Naive B cell (primary cell): Measurements from ENCODE around the gene OLIG2. TPM values are rescaled to one million over a fixed set of nuclear protein-coding genes. Genes with fewer than 3 reads are reported as not detected.

Experiments
- ATAC-seq, 2 donors: fragments of 150-1000 bp; cut with Tn5 transposase; 2 replicates each; pipeline ENCODE4 v1.10.0; 2021; ENCODE audit warnings: low read depth in 2 of 2, mild to moderate bottlenecking in 2 of 2, moderate library complexity in 2 of 2
- DNase-seq: peaks from one replicate; pipeline ENCODE4 v3.0.0; 2022
- H3K27ac Mint-ChIP-seq, 6 donors: one replicate each; pipeline ENCODE4 v1.8.0; 2020 to 2022; ENCODE audit warnings: mild to moderate bottlenecking in 6 of 6, mixed read lengths in 6 of 6, moderate library complexity in 5 of 6, inconsistent platforms in 2 of 6
- H3K27me3 Mint-ChIP-seq, 3 donors: one replicate each; pipeline ENCODE4 v1.8.0; 2021 to 2022; ENCODE audit warnings: mixed read lengths in 3 of 3, mild to moderate bottlenecking in 1 of 3
- H3K36me3 Mint-ChIP-seq, 2 donors: one replicate each; pipeline ENCODE4 v1.8.0; 2020 to 2022; ENCODE audit warnings: mixed read lengths in 2 of 2, inconsistent platforms in 1 of 2, mild to moderate bottlenecking in 1 of 2
- H3K4me1 Mint-ChIP-seq, 3 donors: one replicate each; pipeline ENCODE4 v1.8.0; 2020 to 2022; ENCODE audit warnings: mixed read lengths in 3 of 3, inconsistent platforms in 1 of 3, mild to moderate bottlenecking in 1 of 3, moderate library complexity in 1 of 3
- H3K4me3 Mint-ChIP-seq, 8 donors: one replicate each; pipeline ENCODE4 v1.8.0; 2020 to 2022; ENCODE audit warnings: mild to moderate bottlenecking in 8 of 8, mixed read lengths in 8 of 8, moderate library complexity in 8 of 8, inconsistent platforms in 2 of 8
- H3K9me3 Mint-ChIP-seq, 7 donors: one replicate each; pipeline ENCODE4 v1.8.0; 2020 to 2022; ENCODE audit warnings: mixed read lengths in 7 of 7, mild to moderate bottlenecking in 5 of 7, inconsistent platforms in 2 of 7, moderate library complexity in 1 of 7
- polyA plus RNA-seq, 6 donors: library from polyadenylated mRNA; unstranded; fragments of 300-500 nt; fragmentation: Illumina TruSeq; gene quantifications; one replicate each; pipeline ENCODE4 v1.2.3, GENCODE V29; 2021; ENCODE audit warnings: low read depth in 6 of 6

OLIG2 gene
- polyA plus RNA-seq, 6 donors from 2014 or later: not detected

DNA sequence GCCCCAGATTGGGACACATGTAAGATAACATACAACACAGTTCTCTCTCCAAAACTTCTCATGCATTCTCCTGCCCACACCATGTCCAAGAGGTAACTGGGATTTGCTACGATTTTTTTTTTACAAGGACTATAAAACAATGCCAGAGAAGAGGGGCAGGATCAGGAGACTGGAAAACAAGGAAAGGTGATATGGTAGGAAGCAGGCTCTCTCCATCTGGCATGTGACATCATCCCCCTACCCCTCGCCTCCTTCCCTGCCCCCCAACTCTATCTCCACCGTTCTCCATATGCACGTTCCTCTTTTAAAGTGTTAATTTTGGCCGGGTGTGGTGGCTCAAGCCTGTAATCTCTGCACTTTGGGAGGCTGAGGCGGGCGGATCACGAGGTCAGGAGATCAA, 20.7 kb downstream of the OLIG2 start:
- Mint-ChIP-seq H3K27me3 (peaks cover 42 to 81% (median 75%) of the 10 kb centered on the region in 3 donors), H3K36me3 (no peaks in the 10 kb centered on the region), H3K9me3 (no peaks in the 10 kb centered on the region), H3K4me3 (no peak overlapping the region), H3K4me1 (no peaks in the 10 kb centered on the region), H3K27ac (no peak overlapping the region)
- no peak for ATAC-seq
- DNase-seq: no peak

DNA sequence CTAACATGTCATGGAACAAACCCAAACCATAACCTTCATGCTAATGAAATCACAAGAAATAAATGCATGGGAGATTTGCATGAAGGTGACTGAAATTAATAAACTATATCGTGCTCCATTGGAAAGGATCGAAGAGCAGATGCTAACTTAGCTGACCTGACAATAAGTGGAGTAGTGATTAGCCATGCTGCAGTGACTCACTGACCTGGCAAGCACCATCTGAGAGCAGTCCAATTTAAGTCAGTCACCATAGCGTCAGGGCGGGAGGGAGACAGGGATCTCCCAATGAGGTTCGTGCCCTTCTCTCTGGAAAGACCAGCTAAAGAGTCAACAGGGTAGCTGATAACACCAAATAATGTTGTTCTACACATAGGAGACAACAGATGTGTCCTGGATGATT, 21.5 kb downstream of the OLIG2 start:
- no peaks in the 10 kb centered on the region for H3K9me3 Mint-ChIP-seq
- H3K4me1 Mint-ChIP-seq: no peaks in the 10 kb centered on the region
- DNase-seq (no peak), ATAC-seq (no peak)
- no peaks in the 10 kb centered on the region for H3K36me3 Mint-ChIP-seq
- no peak overlapping the region for H3K4me3 Mint-ChIP-seq
- peaks cover 39 to 78% (median 71%) of the 10 kb centered on the region in 3 donors for H3K27me3 Mint-ChIP-seq
- H3K27ac Mint-ChIP-seq: no peak overlapping the region

DNA sequence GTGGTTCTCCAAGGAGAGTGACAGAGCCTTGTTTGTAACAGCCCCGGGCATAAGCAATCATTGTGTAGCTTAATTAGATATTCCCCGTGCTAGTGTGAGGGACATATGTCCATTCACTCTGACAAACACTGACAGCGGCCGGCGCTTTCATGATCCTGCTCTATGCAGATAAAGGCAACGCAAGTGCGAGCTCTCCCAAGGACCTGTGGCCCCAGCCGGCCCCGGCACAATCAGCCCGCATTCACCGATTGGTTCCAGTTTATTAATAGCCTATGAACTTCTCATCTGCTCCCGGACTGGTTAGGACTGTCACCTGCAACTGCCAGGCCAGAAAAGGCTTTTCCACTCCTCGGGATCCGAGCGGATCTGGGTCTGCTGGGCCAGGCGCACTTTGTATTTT, 26.2 kb downstream of the OLIG2 start:
- H3K27ac Mint-ChIP-seq: no peak overlapping the region

DNA sequence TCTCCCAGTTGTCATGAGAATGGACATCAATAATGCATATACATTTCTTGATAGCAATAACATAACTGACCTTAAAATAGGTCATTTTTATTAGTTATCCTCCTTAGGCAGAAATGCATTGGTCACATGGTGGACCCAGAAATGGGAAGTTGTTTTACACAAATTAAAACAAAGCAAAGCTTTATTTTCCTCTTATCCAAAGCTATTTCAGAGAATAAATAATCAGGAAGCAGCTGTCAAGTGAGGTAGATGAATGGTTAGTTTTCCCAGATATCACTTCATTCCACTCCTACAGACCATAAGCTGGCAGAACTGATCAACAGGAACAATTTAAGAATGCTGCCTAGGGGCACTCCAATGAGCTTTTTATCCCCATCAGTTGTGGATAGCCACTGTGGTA, 28.2 kb downstream of the OLIG2 start:
- Mint-ChIP-seq H3K4me3 (no peak overlapping the region), H3K9me3 (peaks cover 0 to 3% (median 0%) of the 10 kb centered on the region in 7 donors), H3K27ac (no peak overlapping the region), H3K4me1 (peaks cover 0 to 3% (median 0%) of the 10 kb centered on the region in 3 donors), H3K27me3 (peaks cover 26 to 66% (median 61%) of the 10 kb centered on the region in 3 donors), H3K36me3 (no peaks in the 10 kb centered on the region)
- ATAC-seq (no peak), DNase-seq (no peak)

More for the DNA sequence above, 26.2 kb downstream of the OLIG2 start:
- Mint-ChIP-seq H3K4me3 (no peak overlapping the region), H3K27me3 (peaks cover 31 to 74% (median 70%) of the 10 kb centered on the region in 3 donors), H3K4me1 (no peaks in the 10 kb centered on the region), H3K9me3 (peaks cover 0 to 3% (median 0%) of the 10 kb centered on the region in 7 donors), H3K36me3 (no peaks in the 10 kb centered on the region)
- DNase-seq (no peak), ATAC-seq (no peak)

DNA sequence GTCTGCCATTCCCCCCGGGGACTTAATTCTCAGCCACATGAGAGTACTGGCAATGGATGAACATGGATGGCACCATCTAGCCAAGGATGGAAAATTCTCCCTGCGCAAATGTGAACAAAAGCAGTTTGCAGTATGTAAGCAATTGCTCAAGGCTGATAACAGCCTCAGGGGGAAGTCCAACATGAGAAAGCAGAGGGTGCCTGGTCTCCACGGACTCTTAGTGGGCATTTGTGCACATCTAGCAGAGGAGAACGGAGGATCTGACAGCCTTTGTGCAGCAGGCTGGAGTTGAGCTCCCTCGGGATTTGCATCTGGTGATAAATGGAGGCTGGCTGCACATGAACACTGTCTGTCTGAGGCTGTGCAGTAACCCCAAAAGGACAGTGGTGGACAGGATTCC, 30.3 kb downstream of the OLIG2 start:
- Mint-ChIP-seq H3K27me3 (peaks cover 31 to 74% (median 67%) of the 10 kb centered on the region in 3 donors), H3K27ac (no peak overlapping the region), H3K4me3 (no peak overlapping the region), H3K9me3 (peaks cover 0 to 3% (median 0%) of the 10 kb centered on the region in 7 donors), H3K4me1 (peaks cover 0 to 3% (median 0%) of the 10 kb centered on the region in 3 donors), H3K36me3 (no peaks in the 10 kb centered on the region)
- DNase-seq (no peak), ATAC-seq (no peak)

DNA sequence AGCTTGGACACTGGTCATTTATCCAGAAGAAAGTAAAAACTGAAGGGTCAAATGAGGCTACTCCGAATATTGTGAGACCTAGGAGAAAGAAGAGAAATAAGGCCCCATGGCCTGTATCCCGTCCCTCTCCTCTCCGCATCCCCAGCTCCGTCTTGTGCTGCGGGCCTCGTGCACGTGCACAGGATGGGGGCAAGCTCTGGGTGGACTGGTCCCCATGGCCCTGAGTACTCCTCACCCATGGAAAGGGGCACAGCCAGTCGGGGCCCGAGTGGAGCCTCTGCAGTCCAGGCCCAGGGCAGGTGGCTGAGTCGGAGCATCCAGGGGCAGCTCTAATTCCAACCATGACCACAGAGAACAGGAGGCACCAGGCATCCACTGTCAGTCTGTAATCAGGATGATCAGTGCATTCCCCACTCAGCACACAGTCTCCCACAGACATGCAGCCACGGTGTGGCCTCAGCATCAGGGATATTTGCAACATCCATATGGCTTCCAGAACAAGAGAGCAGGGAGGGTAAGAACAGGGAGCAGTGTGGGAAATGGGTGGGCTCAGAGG, 31.7 kb downstream of the OLIG2 start:
- Mint-ChIP-seq H3K27ac (no peak overlapping the region), H3K36me3 (no peaks in the 10 kb centered on the region)

DNA sequence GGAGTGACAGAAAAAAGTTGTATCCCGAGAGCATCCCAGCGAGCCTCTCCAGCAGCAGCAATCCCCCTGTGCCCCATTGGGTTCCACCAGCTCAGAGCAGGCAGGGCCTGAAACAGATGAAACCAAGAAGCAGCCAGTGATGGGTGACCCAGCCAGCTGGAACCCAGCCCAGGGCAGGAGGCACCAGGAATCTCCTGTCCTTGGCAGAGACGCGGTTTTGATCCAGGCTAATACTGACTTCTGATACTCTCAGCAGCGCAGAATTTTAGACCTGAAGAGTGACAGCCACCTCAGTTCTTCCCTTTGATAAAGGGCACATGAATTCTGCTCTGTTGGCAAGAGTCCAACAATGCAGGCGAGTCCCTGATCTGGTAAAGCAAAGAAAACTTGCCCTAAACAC, 32.8 kb downstream of the OLIG2 start:
- DNase-seq: no peak
- Mint-ChIP-seq H3K36me3 (no peaks in the 10 kb centered on the region), H3K4me3 (no peak overlapping the region), H3K9me3 (peaks cover 0 to 3% (median 0%) of the 10 kb centered on the region in 7 donors), H3K4me1 (peaks cover 0 to 3% (median 0%) of the 10 kb centered on the region in 3 donors), H3K27ac (no peak overlapping the region), H3K27me3 (peaks cover 41 to 80% (median 69%) of the 10 kb centered on the region in 3 donors)
- ATAC-seq: no peak

More for the DNA sequence above, 31.7 kb downstream of the OLIG2 start:
- peaks cover 0 to 3% (median 0%) of the 10 kb centered on the region in 7 donors for H3K9me3 Mint-ChIP-seq
- H3K27me3 Mint-ChIP-seq: peaks cover 41 to 80% (median 69%) of the 10 kb centered on the region in 3 donors
- peaks cover 0 to 3% (median 0%) of the 10 kb centered on the region in 3 donors for H3K4me1 Mint-ChIP-seq
- H3K4me3 Mint-ChIP-seq: no peak overlapping the region
- ATAC-seq: no peak
- no peak for DNase-seq

DNA sequence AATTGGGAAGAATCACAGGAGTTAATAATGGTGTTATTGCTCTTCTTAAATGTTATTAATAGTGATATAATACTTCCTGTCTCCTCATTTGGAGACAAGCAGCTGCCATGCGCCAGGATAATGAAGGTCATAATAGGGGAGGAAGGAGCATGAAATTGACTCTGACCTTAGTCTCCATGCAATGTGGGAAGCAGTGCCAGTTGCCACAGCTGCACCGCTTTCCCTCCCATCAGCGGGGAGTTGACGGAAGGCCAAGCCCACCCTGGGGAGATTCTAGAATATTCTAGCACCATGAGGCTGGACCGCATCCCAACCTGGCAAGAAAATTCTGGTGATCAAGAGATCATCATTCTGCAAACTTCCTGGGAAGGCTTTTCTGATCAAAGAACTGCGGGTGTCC, 33.2 kb downstream of the OLIG2 start:
- Mint-ChIP-seq H3K4me3 (no peak overlapping the region), H3K9me3 (peaks cover 0 to 3% (median 0%) of the 10 kb centered on the region in 7 donors), H3K4me1 (peaks cover 0 to 3% (median 0%) of the 10 kb centered on the region in 3 donors), H3K36me3 (no peaks in the 10 kb centered on the region), H3K27me3 (peaks cover 41 to 80% (median 72%) of the 10 kb centered on the region in 3 donors), H3K27ac (no peak overlapping the region)
- no peak for ATAC-seq
- DNase-seq: no peak

DNA sequence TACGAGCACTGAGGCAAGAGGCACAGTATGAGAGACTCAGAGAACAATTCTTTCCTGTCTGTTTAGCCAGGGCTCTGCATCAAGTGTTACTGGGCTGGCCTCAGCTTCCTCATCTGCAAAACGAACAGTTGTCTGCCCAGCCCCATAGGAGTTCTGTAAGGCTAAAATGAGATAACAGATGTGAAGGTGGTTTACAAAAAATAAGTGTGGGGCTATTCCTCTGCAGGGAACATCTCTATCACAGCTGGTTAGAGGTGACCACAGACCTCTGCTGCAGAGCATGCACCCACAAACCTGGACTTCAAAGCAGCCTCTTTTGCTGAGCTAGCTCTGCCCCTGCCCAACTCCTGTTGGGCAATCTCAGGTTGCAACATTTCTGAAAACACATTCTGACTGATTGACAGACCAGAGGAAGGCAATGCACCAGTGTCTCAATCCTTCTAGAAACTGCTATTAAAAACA, 33.7 kb downstream of the OLIG2 start:
- peak overlapping the region in 1 of 6 donors; percentile 65 for H3K27ac Mint-ChIP-seq
- no peak overlapping the region for H3K4me3 Mint-ChIP-seq
- no peaks in the 10 kb centered on the region for H3K36me3 Mint-ChIP-seq
- H3K4me1 Mint-ChIP-seq: peaks cover 0 to 3% (median 0%) of the 10 kb centered on the region in 3 donors
- ATAC-seq: no peak
- DNase-seq: no peak
- peaks cover 0 to 3% (median 0%) of the 10 kb centered on the region in 7 donors for H3K9me3 Mint-ChIP-seq
- peaks cover 43 to 82% (median 75%) of the 10 kb centered on the region in 3 donors for H3K27me3 Mint-ChIP-seq

DNA sequence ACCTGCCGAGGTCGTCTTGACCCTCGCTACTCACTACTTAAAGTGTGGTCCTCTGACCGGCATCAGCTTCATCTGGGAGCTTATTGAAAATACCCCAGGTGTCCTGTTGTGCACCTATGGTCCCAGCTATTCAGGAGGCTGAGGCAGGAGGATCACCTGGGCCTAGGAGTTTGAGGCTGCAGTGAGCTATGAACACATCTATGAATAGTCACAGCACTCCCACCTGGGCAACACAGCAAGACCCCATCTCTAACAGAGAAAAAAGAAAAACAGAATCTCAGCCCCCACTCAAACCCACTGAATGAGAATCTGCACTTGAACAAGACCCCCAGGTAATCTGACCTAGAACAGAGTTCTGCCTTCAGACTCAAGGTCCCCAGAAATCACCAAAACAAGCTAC, 35.5 kb downstream of the OLIG2 start:
- ATAC-seq (no peak), DNase-seq (no peak)
- H3K27me3 Mint-ChIP-seq: peaks cover 51 to 85% (median 77%) of the 10 kb centered on the region in 3 donors
- H3K4me3 Mint-ChIP-seq: no peak overlapping the region
- H3K36me3 Mint-ChIP-seq: no peaks in the 10 kb centered on the region
- peaks cover 0 to 3% (median 0%) of the 10 kb centered on the region in 3 donors for H3K4me1 Mint-ChIP-seq
- H3K27ac Mint-ChIP-seq: peak overlapping the region in 1 of 6 donors; percentile 29
- H3K9me3 Mint-ChIP-seq: no peaks in the 10 kb centered on the region

DNA sequence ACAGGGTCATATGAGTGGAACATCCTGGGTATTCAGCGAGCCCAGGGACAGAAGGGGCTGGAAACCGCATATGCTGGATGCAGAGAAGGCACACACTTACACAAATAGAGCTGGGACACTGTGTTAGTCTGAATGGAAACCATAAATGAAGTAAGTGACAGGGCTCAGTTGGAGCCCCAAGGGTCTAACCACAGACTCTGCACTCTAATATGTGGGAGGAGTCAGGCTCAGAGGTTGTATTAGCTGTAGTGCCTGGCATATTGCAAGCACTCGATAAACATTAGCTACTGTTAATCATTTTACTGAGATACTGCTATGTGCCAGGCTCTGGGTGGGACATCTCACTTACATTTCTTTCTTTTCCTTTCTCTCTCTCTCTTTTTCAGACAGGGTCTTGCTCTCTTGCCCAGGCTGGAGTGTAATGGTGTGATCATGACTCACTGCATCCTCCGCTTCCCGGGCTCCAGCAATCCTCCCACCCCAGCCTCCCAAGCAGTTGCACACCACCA, 37.7 kb downstream of the OLIG2 start:
- Mint-ChIP-seq H3K27me3 (peaks cover 69 to 88% (median 85%) of the 10 kb centered on the region in 3 donors), H3K27ac (no peak overlapping the region), H3K4me3 (no peak overlapping the region), H3K9me3 (peaks cover 0 to 5% (median 2%) of the 10 kb centered on the region in 7 donors), H3K4me1 (no peaks in the 10 kb centered on the region), H3K36me3 (peaks cover 0 to 3% of the 10 kb centered on the region in 2 donors)
- no peak for DNase-seq
- ATAC-seq: no peak

DNA sequence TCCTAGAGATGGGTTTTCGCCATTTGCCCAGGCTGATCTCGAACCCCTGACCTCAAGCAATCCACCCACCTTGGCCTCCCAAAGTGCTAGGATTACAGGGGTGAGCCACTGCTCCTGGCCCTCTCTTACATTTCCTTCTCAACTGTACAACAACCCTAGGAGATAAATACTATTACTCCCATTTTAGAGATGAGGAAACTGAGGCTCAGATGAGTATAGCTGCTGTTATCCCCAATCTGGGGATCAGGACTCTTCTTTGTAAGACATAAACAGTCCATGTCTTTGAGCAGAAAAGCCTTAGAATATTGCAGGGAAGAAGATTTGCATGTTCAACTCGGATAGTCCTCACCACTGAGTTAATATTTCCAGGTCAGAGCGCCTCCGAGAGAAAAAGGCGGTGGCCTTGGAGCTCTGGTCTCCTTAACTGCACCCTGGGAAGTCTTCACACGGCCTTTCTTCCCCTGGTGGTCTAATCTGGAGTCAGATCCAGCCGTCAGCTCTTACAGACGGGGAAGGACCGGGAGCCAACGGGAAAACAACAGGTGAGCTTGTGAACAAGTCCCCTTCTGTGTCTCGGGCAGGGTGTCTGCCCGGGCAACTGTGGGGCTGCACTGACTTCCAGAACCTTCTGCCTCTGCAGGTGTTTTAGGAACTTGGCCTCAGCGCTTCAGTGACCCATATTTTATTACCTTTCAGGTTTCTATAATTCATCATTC, 38.3 kb downstream of the OLIG2 start:
- DNase-seq (no peak), ATAC-seq (no peak)
- no peaks in the 10 kb centered on the region for H3K4me1 Mint-ChIP-seq
- no peak overlapping the region for H3K27ac Mint-ChIP-seq
- H3K4me3 Mint-ChIP-seq: no peak overlapping the region
- peaks cover 0 to 11% (median 3%) of the 10 kb centered on the region in 7 donors for H3K9me3 Mint-ChIP-seq
- peaks cover 71 to 95% (median 91%) of the 10 kb centered on the region in 3 donors for H3K27me3 Mint-ChIP-seq
- peaks cover 0 to 8% of the 10 kb centered on the region in 2 donors for H3K36me3 Mint-ChIP-seq

DNA sequence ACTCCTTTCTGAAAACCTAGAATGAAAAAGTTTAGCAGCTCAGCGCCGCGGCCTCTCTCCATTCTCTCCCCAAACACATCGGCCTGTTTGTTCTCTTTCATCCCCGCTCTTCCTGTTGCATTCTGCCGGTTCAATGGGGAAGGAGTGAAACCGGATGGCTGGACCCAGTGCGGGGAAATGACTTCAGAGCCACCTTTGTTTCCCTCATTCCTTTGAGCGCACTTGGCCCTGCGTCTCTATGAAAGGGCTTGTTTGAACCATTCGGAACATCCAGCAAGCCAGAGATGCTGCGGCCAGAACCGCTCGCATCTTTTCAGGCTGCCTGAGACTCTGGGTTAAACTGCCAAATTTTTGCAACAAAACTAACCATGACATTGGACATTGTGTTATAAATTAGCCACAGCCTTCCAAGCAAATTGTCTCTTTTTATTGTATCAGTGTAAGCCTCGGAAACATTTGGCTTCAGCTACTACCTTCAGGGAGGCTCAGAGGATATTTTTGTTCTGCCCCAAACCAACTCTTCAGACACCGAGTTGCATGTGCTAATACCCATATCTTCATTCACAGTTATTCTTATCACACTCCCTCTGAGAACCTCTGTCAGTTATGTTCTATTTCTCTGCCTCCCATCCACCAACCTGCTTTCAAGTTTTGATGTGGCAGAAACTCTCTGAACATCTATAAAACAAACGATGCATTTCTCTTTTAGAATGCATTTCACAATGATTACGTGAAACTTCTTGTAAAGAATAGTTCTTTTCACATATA, 39.1 kb downstream of the OLIG2 start:
- no peak overlapping the region for H3K4me3 Mint-ChIP-seq
- peaks cover 74 to 99% (median 97%) of the 10 kb centered on the region in 3 donors for H3K27me3 Mint-ChIP-seq
- H3K4me1 Mint-ChIP-seq: no peaks in the 10 kb centered on the region

More for the DNA sequence above, 39.1 kb downstream of the OLIG2 start:
- H3K36me3 Mint-ChIP-seq: peaks cover 0 to 8% of the 10 kb centered on the region in 2 donors
- no peak for ATAC-seq
- no peak overlapping the region for H3K27ac Mint-ChIP-seq
- peaks cover 0 to 16% (median 7%) of the 10 kb centered on the region in 7 donors for H3K9me3 Mint-ChIP-seq
- DNase-seq: no peak
